Choroid plexus epithelial cell (primary cell): ENCODE data around the gene PPP3CB.
A peak's percentile ranks its signal among the peaks of the same experiment; 100 is the strongest.

Experiments used
- DNase-seq: peaks from one replicate; pipeline ENCODE4 v3.0.0-alpha.2; 2010; ENCODE audit warnings: low read depth
- H3K4me3 ChIP-seq: 2 replicates; pipeline ENCODE4 v1.5.1; 2011; ENCODE audit warnings: low read depth, mild to moderate bottlenecking, control low read depth, low read length, moderate library complexity
- CTCF ChIP-seq: conservative IDR thresholded peaks from 2 replicates; pipeline ENCODE4 v1.5.1; 2011; ENCODE audit warnings: low read depth, mild to moderate bottlenecking, control low read depth, inconsistent platforms, low read length, moderate library complexity

The PPP3CB gene

GRCh38 chr10:73444457-73444856 is 51.4 kb downstream of the PPP3CB start:
- TF ChIP-seq CTCF: no peak

GRCh38 chr10:73439605-73440312 is 56.1 kb downstream of the PPP3CB start:
- DNase-seq: peak; percentile 63
- H3K4me3 ChIP-seq: no peak overlapping the region
- TF ChIP-seq CTCF: no peak

More at GRCh38 chr10:73444457-73444856, 51.4 kb downstream of the PPP3CB start:
- DNase-seq: no peak
- H3K4me3 ChIP-seq: no peak overlapping the region

GRCh38 chr10:73439055-73439454 is 56.8 kb downstream of the PPP3CB start:
- peak; percentile 55 for DNase-seq
- no peak for TF ChIP-seq CTCF
- H3K4me3 ChIP-seq: no peak overlapping the region

- TF ChIP-seq CTCF: no peak
- H3K4me3 ChIP-seq: no peak within 1 kb of the TSS
- DNase-seq: no peak
These were observed 62.3 kb downstream of the PPP3CB start, which contains the start of gene MSS51 for GRCh38 chr10:73433538-73433867. MSS51 (minus strand) TSS chr10:73433561; CDS start chr10:73428284, 5,277 bp downstream.

- DNase-seq: no peak
- H3K4me3 ChIP-seq: no peak overlapping the region
- TF ChIP-seq CTCF: no peak
These were observed 62.9 kb downstream of the PPP3CB start for GRCh38 chr10:73432646-73433537.

- H3K4me3 ChIP-seq: no peak overlapping the region
- no peak for DNase-seq
- TF ChIP-seq CTCF: no peak
These were observed 69.5 kb downstream of the PPP3CB start for GRCh38 chr10:73426318-73426717.

- no peak overlapping the region for H3K4me3 ChIP-seq
- TF ChIP-seq CTCF: no peak
- no peak for DNase-seq
These were observed 71.3 kb downstream of the PPP3CB start for GRCh38 chr10:73424478-73424877.
